Measurements from ENCODE around the gene LACTB.
A peak's percentile ranks its signal among the peaks of the same experiment; 100 is the strongest.

- no peak for TF ChIP-seq POLR2A (IDR thresholded peaks at IDR 0.05)
- TF ChIP-seq, protein P1, sequence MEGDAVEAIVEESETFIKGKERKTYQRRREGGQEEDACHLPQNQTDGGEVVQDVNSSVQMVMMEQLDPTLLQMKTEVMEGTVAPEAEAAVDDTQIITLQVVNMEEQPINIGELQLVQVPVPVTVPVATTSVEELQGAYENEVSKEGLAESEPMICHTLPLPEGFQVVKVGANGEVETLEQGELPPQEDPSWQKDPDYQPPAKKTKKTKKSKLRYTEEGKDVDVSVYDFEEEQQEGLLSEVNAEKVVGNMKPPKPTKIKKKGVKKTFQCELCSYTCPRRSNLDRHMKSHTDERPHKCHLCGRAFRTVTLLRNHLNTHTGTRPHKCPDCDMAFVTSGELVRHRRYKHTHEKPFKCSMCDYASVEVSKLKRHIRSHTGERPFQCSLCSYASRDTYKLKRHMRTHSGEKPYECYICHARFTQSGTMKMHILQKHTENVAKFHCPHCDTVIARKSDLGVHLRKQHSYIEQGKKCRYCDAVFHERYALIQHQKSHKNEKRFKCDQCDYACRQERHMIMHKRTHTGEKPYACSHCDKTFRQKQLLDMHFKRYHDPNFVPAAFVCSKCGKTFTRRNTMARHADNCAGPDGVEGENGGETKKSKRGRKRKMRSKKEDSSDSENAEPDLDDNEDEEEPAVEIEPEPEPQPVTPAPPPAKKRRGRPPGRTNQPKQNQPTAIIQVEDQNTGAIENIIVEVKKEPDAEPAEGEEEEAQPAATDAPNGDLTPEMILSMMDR (IDR thresholded peaks at IDR 0.05): peak in 1 of 3 donors; percentile 50
Measured at GRCh38 chr15:63093486-63094205, 28.0 kb upstream of the LACTB start.
